HEK293T (cell line): ENCODE results near the gene ODAD4.

Source experiments
- BHLHE40 ChIP-seq: fragments of 450-650 bp; IDR thresholded peaks from 2 replicates; pipeline ENCODE4 v1.6.1; 2016; ENCODE audit warnings: mild to moderate bottlenecking, moderate library complexity, borderline replicate concordance
- CTBP1 ChIP-seq: fragments of 450-650 bp; IDR thresholded peaks from 2 replicates; pipeline ENCODE4 v1.6.1; 2016; ENCODE audit warnings: borderline replicate concordance
- FOXA1 ChIP-seq: fragments of 450-650 bp; IDR thresholded peaks from 2 replicates; pipeline ENCODE4 v1.6.1; 2016; ENCODE audit warnings: mild to moderate bottlenecking
- FOXK2 ChIP-seq: fragments of 450-650 bp; IDR thresholded peaks from 2 replicates; pipeline ENCODE4 v1.6.1; 2016; ENCODE audit warnings: mild to moderate bottlenecking
- FOXM1 ChIP-seq: fragments of 450-650 bp; IDR thresholded peaks from 2 replicates; pipeline ENCODE4 v1.6.1; 2017; ENCODE audit warnings: mild to moderate bottlenecking, borderline replicate concordance
- LEF1 ChIP-seq: fragments of 450-650 bp; IDR thresholded peaks from 2 replicates; pipeline ENCODE4 v1.6.1; 2017; ENCODE audit warnings: mild to moderate bottlenecking, borderline replicate concordance
- SP1 ChIP-seq: fragments of 450-650 bp; IDR thresholded peaks from 2 replicates; pipeline ENCODE4 v1.6.1; 2017
- SUZ12 ChIP-seq: fragments of 450-650 bp; IDR thresholded peaks from 2 replicates; pipeline ENCODE4 v1.6.1; 2016; ENCODE audit warnings: mild to moderate bottlenecking
- TARDBP ChIP-seq: fragments of 450-650 bp; IDR thresholded peaks from 2 replicates; pipeline ENCODE4 v1.6.1; 2016
- ZNF384 ChIP-seq: fragments of 450-650 bp; IDR thresholded peaks from 2 replicates; pipeline ENCODE4 v1.6.1; 2016

- TF ChIP-seq FOXK2 (no peak), SUZ12 (no peak), FOXM1 (no peak), CTBP1 (no peak), ZNF384 (no peak), LEF1 (no peak), TARDBP (no peak), FOXA1 (no peak), SP1 (no peak), BHLHE40 (no peak)
Measured at GRCh38 chr17:41915566-41915965, 14.9 kb upstream of the ODAD4 start.
